GM06990 (cell line): ENCODE measurements around the gene RGS7.
"Not testable (repeated sequence)": the region's sequence is repeated elsewhere in the genome, so short reads cannot be mapped to it uniquely, and the experiment has no call there.

Source experiments
- DNase-seq: peaks from one replicate; pipeline ENCODE4 v3.0.0-alpha.2; 2011; ENCODE audit not compliant: insufficient read length; ENCODE audit errors: extremely low read depth
- H3K27me3 ChIP-seq: replicated peaks from 2 replicates; pipeline ENCODE4 v1.6.0; 2011; ENCODE audit warnings: low read length; ENCODE audit not compliant: control insufficient read depth, insufficient read depth
- H3K36me3 ChIP-seq: 2 replicates; pipeline ENCODE4 v1.5.1; 2011; ENCODE audit warnings: low read length; ENCODE audit not compliant: control insufficient read depth, insufficient read depth
- H3K4me3 ChIP-seq: replicated peaks from 2 replicates; pipeline ENCODE4 v1.5.1; 2011; ENCODE audit warnings: low read depth, mild to moderate bottlenecking, control low read depth, low read length
- CTCF ChIP-seq: IDR thresholded peaks from 2 replicates; pipeline ENCODE4 v1.5.1; 2011; ENCODE audit warnings: low read length, control low read depth, mild to moderate bottlenecking, inconsistent platforms; ENCODE audit not compliant: insufficient read depth, poor library complexity, severe bottlenecking

The RGS7 gene

GRCh38 chr1:241306125-241306790 lies 50.7 kb downstream of the RGS7 start:
- no peak for DNase-seq
- no peak for TF ChIP-seq CTCF
- no peaks in the 10 kb centered on the region for H3K27me3 ChIP-seq
- H3K4me3 ChIP-seq, result no peak overlapping the region
- no peaks in the 10 kb centered on the region for H3K36me3 ChIP-seq

GRCh38 chr1:241302024-241302423 lies 55.0 kb downstream of the RGS7 start:
- H3K36me3 ChIP-seq, H3K4me3 ChIP-seq, H3K27me3 ChIP-seq, DNase-seq: not testable (repeated sequence)

- H3K36me3 ChIP-seq, result no peaks in the 10 kb centered on the region
- no peak for TF ChIP-seq CTCF
- no peak for DNase-seq
- H3K4me3 ChIP-seq, result no peak overlapping the region
- no peaks in the 10 kb centered on the region for H3K27me3 ChIP-seq
Measured at GRCh38 chr1:241299347-241299746, 57.7 kb downstream of the RGS7 start.

GRCh38 chr1:241292973-241293372 lies 64.0 kb downstream of the RGS7 start:
- Histone ChIP-seq H3K27me3 (no peaks in the 10 kb centered on the region), H3K4me3 (no peak overlapping the region), H3K36me3 (no peaks in the 10 kb centered on the region)
- no peak for DNase-seq
- TF ChIP-seq CTCF, result no peak

GRCh38 chr1:241291548-241291947 lies 65.5 kb downstream of the RGS7 start:
- not testable (repeated sequence) for H3K36me3 ChIP-seq, H3K27me3 ChIP-seq, H3K4me3 ChIP-seq, DNase-seq

- Histone ChIP-seq H3K36me3 (no peaks in the 10 kb centered on the region), H3K27me3 (no peaks in the 10 kb centered on the region), H3K4me3 (no peak overlapping the region)
- DNase-seq, result no peak
- TF ChIP-seq CTCF, result no peak
Measured at GRCh38 chr1:241286486-241286885, 70.5 kb downstream of the RGS7 start.

- DNase-seq, result no peak
Measured at GRCh38 chr1:241276391-241276790, 80.6 kb downstream of the RGS7 start.

More at GRCh38 chr1:241276391-241276790, 80.6 kb downstream of the RGS7 start:
- Histone ChIP-seq H3K4me3 (no peak overlapping the region), H3K36me3 (no peaks in the 10 kb centered on the region), H3K27me3 (no peaks in the 10 kb centered on the region)
- no peak for TF ChIP-seq CTCF
